NCI-H526 (cell line): Measurements from ENCODE around the gene RPS17.
"Not testable (repeated sequence)": the region's sequence is repeated elsewhere in the genome, so short reads cannot be mapped to it uniquely, and the experiment has no call there.

ENCODE experiments used
- DNase-seq, 2 experiments: peaks; one replicate each; lab custom pipeline; 2025; lab: John Stamatoyannopoulos, UW

RPS17 gene

GRCh38 chr15:82507087-82507486, 33.2 kb downstream of the RPS17 start:
- DNase-seq = not testable (repeated sequence)

DNA sequence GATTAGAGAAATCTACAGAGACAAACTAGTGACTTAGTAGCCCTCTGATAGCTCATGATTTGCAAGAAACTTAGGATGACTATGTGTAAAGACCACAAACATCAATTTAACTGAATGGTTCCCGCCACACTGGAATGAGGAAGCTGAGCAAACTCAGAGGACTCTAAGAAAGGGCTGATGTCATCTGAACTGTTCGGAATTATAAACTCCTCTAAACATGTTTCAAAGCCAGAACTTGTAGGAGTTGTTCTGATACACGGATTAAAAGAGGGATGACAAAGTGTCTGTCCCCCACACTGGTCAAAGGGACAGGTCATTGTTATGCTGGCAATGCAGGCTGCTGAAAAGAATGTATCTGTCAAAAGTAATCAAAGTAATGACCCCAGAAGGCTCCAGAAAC, 34.4 kb downstream of the RPS17 start:
- not testable (repeated sequence) for DNase-seq

DNA sequence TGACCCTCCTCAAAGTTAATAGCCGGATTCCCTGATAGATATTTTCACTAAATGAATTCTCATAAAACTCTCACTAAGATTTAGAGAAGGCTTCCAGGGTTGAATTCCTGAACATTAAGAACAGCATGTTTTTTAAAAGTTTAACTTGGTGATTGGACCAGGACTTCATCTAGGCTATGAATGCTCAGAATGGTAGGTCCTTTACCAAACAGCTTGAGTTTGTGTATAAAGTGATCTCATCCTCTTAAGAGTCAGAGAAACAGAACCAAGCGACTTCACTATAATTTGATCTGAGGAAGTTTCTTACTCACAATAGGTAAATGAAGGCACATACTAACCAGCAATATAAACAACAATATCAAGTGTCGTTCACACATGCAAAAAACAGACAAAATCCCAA, 36.2 kb downstream of the RPS17 start:
- DNase-seq = not testable (repeated sequence)

- not testable (repeated sequence) for DNase-seq
Observed at GRCh38 chr15:82502700-82503339, 37.4 kb downstream of the RPS17 start.

- DNase-seq = not testable (repeated sequence)
Observed at GRCh38 chr15:82500772-82501171, 39.5 kb downstream of the RPS17 start.

- DNase-seq = not testable (repeated sequence)
Observed at GRCh38 chr15:82497978-82498377, 42.3 kb downstream of the RPS17 start.

- not testable (repeated sequence) for DNase-seq
Observed at GRCh38 chr15:82488250-82488649, 52.0 kb downstream of the RPS17 start.

DNA sequence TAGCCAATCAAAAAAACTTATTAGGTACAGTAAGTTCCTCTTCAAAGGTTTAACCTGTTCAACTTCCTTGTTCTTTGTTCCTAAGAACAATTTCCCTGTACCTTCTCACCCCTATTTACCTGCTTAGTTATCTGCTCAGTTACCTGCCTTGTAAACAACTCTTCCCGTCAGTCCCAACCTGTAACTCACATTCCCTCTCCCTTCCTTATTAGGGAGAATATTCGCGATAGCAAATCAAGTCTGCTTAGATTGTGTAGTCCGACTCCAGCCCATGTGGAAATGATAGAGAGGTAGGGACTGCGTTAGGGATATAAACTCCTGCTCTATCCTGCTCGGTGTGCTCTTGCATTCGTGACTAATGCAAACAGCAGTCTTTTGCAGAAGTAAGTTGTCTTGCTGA, 53.2 kb downstream of the RPS17 start:
- DNase-seq = not testable (repeated sequence)
